HCT116 (cell line): ENCODE results near the gene RAB3GAP2. TPM values are rescaled to one million over a fixed set of nuclear protein-coding genes. Genes with fewer than 3 reads are reported as not detected.

ENCODE experiments used
- ATAC-seq: fragments of 200-7000 bp; cut with Tn5 transposase; 2 replicates; pipeline ENCODE4 v1.9.1; 2020; ENCODE audit warnings: mild to moderate bottlenecking, moderate library complexity
- BruUV-seq: library from RNA; stranded (reverse); fragments of 400-500 nt; replicated peaks from 2 replicates; lab custom pipeline; 2021; lab: Mats Ljungman, UMichigan
- CTCF ChIA-PET: fragments of 300-600 bp; sonication (Branson Sonifier 250); formaldehyde crosslinking; loops from one replicate; lab custom pipeline; 2021; ENCODE audit warnings: antibody characterized with exemption; lab: Charles Lee
- POLR2A ChIA-PET: fragments of 300-600, 350-600 bp; sonication (Branson Sonifier 250); formaldehyde crosslinking; loops from one replicate; lab custom pipeline; 2021; ENCODE audit warnings: antibody characterized with exemption; lab: Charles Lee
- RAD21 ChIA-PET, 2 experiments: fragments of 300-600 bp; sonication (Branson Sonifier 250); formaldehyde crosslinking; loops; one replicate each; lab custom pipeline; 2023; ENCODE audit warnings: low total read pairs in 2 of 2; ENCODE audit not compliant: uncharacterized antibody in 2 of 2, unreplicated experiment in 2 of 2, low non-redundant PET in 1 of 2; lab: Charles Lee
- DNase-seq: peaks from one replicate; pipeline ENCODE4 v3.0.0-alpha.2; 2010; ENCODE audit warnings: low read depth, low spot score
- H2AFZ ChIP-seq: fragments of 200-600 bp; shearing (Covaris generic), sonication (generic); 2 replicates; pipeline ENCODE4 v1.6.1; 2017; ENCODE audit warnings: low read depth, mixed run types, mixed read lengths, antibody characterized with exemption, low read length; ENCODE audit not compliant: poor library complexity, severe bottlenecking
- H3K27ac ChIP-seq: 2 replicates; pipeline ENCODE4 v1.5.1; 2012; ENCODE audit warnings: low read depth, low read length
- H3K27me3 ChIP-seq: fragments of 200-600 bp; sonication (generic); 2 replicates; pipeline ENCODE4 v1.6.1; 2016; ENCODE audit warnings: mixed run types, low read length, mixed read lengths; ENCODE audit not compliant: insufficient read depth
- H3K36me3 ChIP-seq, 2 experiments: fragments of 200-500 bp in 1 of 2; fragments of 200-600 bp in 1 of 2; sonication (Bioruptor generic) in 1 of 2; sonication (generic) in 1 of 2; 2 replicates each; pipeline versions ENCODE4 v1.5.1 to v1.6.1; 2014 to 2016; ENCODE audit warnings: low read length in 2 of 2, inconsistent platforms in 1 of 2, mixed read lengths in 1 of 2, mixed run types in 1 of 2; ENCODE audit not compliant: insufficient read depth in 2 of 2, control insufficient read depth in 1 of 2
- H3K4me1 ChIP-seq, 2 experiments: fragments of 200-600 bp in 1 of 2; sonication (generic) in 1 of 2; 2 replicates each; pipeline versions ENCODE4 v1.5.1 to v1.6.1; 2012 to 2017; ENCODE audit warnings: low read length in 2 of 2, inconsistent platforms in 1 of 2, mild to moderate bottlenecking in 1 of 2, mixed read lengths in 1 of 2, mixed run types in 1 of 2, moderate library complexity in 1 of 2; ENCODE audit not compliant: insufficient read depth in 2 of 2, control insufficient read depth in 1 of 2
- H3K4me2 ChIP-seq: fragments of 200-600 bp; sonication (generic); 2 replicates; pipeline ENCODE4 v1.6.1; 2017; ENCODE audit warnings: mixed run types, low read length, mixed read lengths
- H3K4me3 ChIP-seq, 2 experiments: fragments of 200-600 bp in 1 of 2; sonication (generic) in 1 of 2; replicated peaks in 1 of 2; 2 replicates each; pipeline ENCODE4 v1.5.1; 2011 to 2016; ENCODE audit warnings: low read length in 2 of 2, control low read depth in 1 of 2, low read depth in 1 of 2, mild to moderate bottlenecking in 1 of 2, mixed read lengths in 1 of 2, mixed run types in 1 of 2
- H3K79me2 ChIP-seq: fragments of 200-600 bp; sonication (generic); 2 replicates; pipeline ENCODE4 v1.6.1; 2017; ENCODE audit warnings: mild to moderate bottlenecking, mixed run types, low read length, moderate library complexity, mixed read lengths; ENCODE audit not compliant: insufficient read depth
- H3K9ac ChIP-seq: fragments of 200-600 bp; sonication (generic); 2 replicates; pipeline ENCODE4 v1.6.1; 2016; ENCODE audit warnings: low read length, mixed read lengths
- H3K9me2 ChIP-seq: fragments of 200-600 bp; sonication (generic), shearing (Covaris generic); 2 replicates; pipeline ENCODE4 v1.6.1; 2017; ENCODE audit warnings: mixed run types, mild to moderate bottlenecking, moderate library complexity; ENCODE audit not compliant: insufficient read depth
- H3K9me3 ChIP-seq, 2 experiments: fragments of 200-500 bp in 1 of 2; fragments of 200-600 bp in 1 of 2; sonication (Bioruptor generic) in 1 of 2; sonication (generic) in 1 of 2; 2 replicates each; pipeline ENCODE4 v1.6.1; 2014 to 2017; ENCODE audit warnings: low read length in 2 of 2, mixed read lengths in 2 of 2, inconsistent platforms in 1 of 2, low read depth in 1 of 2, mild to moderate bottlenecking in 1 of 2, mixed run types in 1 of 2, moderate library complexity in 1 of 2; ENCODE audit not compliant: control insufficient read depth in 1 of 2, insufficient read depth in 1 of 2
- H4K20me1 ChIP-seq: fragments of 200-600 bp; sonication (generic), shearing (Covaris generic); 2 replicates; pipeline ENCODE4 v1.6.1; 2017; ENCODE audit warnings: mixed run types, mild to moderate bottlenecking, moderate library complexity; ENCODE audit not compliant: insufficient read depth
- CBX3 ChIP-seq: IDR thresholded peaks from 2 replicates; pipeline ENCODE4 v1.6.1; 2012; ENCODE audit warnings: low read depth
- CEBPB ChIP-seq: IDR thresholded peaks from 2 replicates; pipeline ENCODE4 v1.6.1; 2012; ENCODE audit warnings: low read depth
- EGR1 ChIP-seq: IDR thresholded peaks from 2 replicates; pipeline ENCODE4 v1.6.1; 2012; ENCODE audit warnings: low read depth
- FOSL1 ChIP-seq: IDR thresholded peaks from 2 replicates; pipeline ENCODE4 v1.6.1; 2012; ENCODE audit warnings: low read depth
- JUND ChIP-seq: IDR thresholded peaks from 2 replicates; pipeline ENCODE4 v1.6.1; 2012
- POLR2A ChIP-seq: IDR thresholded peaks from 2 replicates; pipeline ENCODE4 v1.7.0; 2011; ENCODE audit warnings: borderline replicate concordance; ENCODE audit not compliant: insufficient read depth, insufficient read length; ENCODE audit errors: extremely low read depth
- RAD21 ChIP-seq: IDR thresholded peaks from 2 replicates; pipeline ENCODE4 v1.6.1; 2012; ENCODE audit warnings: low read depth, mild to moderate bottlenecking
- SIN3A ChIP-seq: IDR thresholded peaks from 2 replicates; pipeline ENCODE4 v1.6.1; 2012; ENCODE audit warnings: low read depth
- TCF7L2 ChIP-seq: IDR thresholded peaks from 2 replicates; pipeline ENCODE4 v1.7.0; 2011; ENCODE audit warnings: borderline replicate concordance, inconsistent platforms; ENCODE audit not compliant: insufficient read depth, insufficient read length; ENCODE audit errors: extremely low read depth
- ZNF274 ChIP-seq: fragments of 200-500 bp; sonication (Bioruptor generic); IDR thresholded peaks from 2 replicates; pipeline ENCODE4 v1.6.1; 2014; ENCODE audit warnings: mild to moderate bottlenecking, low read depth, low read length, inconsistent platforms
- intact Hi-C: fragments of 100-400 bp; cut with micrococcal nuclease; formaldehyde crosslinking; loops from 2 replicates; pipeline ENCODE4 v1.10.0; 2022
- total RNA-seq: library from RNA; stranded (reverse); gene quantifications from one replicate; pipeline ENCODE4 v1.2.1, GENCODE V29; 2021; ENCODE audit not compliant: unreplicated experiment
- TF ChIP-seq, protein P1 (sequence below): IDR thresholded peaks from 2 replicates; pipeline ENCODE4 v1.6.1; 2012; ENCODE audit warnings: low read depth

Gene RAB3GAP2
- total RNA-seq, 1 experiment from 2014 or later: 32.5 TPM

- ATAC-seq: no peak
- H3K79me2 ChIP-seq: peaks cover 70% of the 10 kb centered on the region
Observed at GRCh38 chr1:220243947-220244346, 28.3 kb downstream of the RAB3GAP2 start.

GRCh38 chr1:220241072-220241663 lies 31.1 kb downstream of the RAB3GAP2 start:
- Histone ChIP-seq H3K4me3 (no peak overlapping the region), H3K9ac (no peak overlapping the region), H2AFZ (no peak overlapping the region), H3K27ac (no peak overlapping the region), H3K4me1 (no peaks in the 10 kb centered on the region), H3K27me3 (no peaks in the 10 kb centered on the region), H3K36me3 (no peaks in the 10 kb centered on the region), H4K20me1 (peaks cover 7% of the 10 kb centered on the region), H3K79me2 (peaks cover 65% of the 10 kb centered on the region), H3K9me2 (no peaks in the 10 kb centered on the region), H3K9me3 (no peaks in the 10 kb centered on the region), H3K4me2 (no peak overlapping the region)
- ChIA-PET CTCF (no interaction called here), POLR2A (no interaction called here), RAD21 (no interaction called here)
- no peak for DNase-seq
- no TSS peak for BruUV-seq
- ATAC-seq: no peak
- intact Hi-C loops: no loop called here
- TF ChIP-seq ZNF274: no peak
- no peak for TF ChIP-seq TCF7L2
- TF ChIP-seq POLR2A: no peak
- no peak for TF ChIP-seq CEBPB
- TF ChIP-seq CBX3: no peak
- TF ChIP-seq, protein P1, sequence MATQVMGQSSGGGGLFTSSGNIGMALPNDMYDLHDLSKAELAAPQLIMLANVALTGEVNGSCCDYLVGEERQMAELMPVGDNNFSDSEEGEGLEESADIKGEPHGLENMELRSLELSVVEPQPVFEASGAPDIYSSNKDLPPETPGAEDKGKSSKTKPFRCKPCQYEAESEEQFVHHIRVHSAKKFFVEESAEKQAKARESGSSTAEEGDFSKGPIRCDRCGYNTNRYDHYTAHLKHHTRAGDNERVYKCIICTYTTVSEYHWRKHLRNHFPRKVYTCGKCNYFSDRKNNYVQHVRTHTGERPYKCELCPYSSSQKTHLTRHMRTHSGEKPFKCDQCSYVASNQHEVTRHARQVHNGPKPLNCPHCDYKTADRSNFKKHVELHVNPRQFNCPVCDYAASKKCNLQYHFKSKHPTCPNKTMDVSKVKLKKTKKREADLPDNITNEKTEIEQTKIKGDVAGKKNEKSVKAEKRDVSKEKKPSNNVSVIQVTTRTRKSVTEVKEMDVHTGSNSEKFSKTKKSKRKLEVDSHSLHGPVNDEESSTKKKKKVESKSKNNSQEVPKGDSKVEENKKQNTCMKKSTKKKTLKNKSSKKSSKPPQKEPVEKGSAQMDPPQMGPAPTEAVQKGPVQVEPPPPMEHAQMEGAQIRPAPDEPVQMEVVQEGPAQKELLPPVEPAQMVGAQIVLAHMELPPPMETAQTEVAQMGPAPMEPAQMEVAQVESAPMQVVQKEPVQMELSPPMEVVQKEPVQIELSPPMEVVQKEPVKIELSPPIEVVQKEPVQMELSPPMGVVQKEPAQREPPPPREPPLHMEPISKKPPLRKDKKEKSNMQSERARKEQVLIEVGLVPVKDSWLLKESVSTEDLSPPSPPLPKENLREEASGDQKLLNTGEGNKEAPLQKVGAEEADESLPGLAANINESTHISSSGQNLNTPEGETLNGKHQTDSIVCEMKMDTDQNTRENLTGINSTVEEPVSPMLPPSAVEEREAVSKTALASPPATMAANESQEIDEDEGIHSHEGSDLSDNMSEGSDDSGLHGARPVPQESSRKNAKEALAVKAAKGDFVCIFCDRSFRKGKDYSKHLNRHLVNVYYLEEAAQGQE: no peak
- TF ChIP-seq FOSL1: no peak

More at GRCh38 chr1:220243947-220244346, 28.3 kb downstream of the RAB3GAP2 start:
- intact Hi-C loops: no loop called here
- no peaks in the 10 kb centered on the region for H3K9me2 ChIP-seq
- RAD21 ChIA-PET: no interaction called here
- H4K20me1 ChIP-seq: peaks cover 7% of the 10 kb centered on the region
- CTCF ChIA-PET: no interaction called here
- H3K27ac ChIP-seq: no peak overlapping the region
- H3K36me3 ChIP-seq: no peaks in the 10 kb centered on the region; a peak in 1 of 4 replicates
- no peaks in the 10 kb centered on the region for H3K4me1 ChIP-seq
- no peaks in the 10 kb centered on the region for H3K27me3 ChIP-seq
- DNase-seq: no peak
- H2AFZ ChIP-seq: no peak overlapping the region
- TF ChIP-seq SIN3A (no peak), EGR1 (no peak), JUND (no peak), CEBPB (no peak), POLR2A (no peak), RAD21 (no peak)
- no peak overlapping the region for H3K4me2 ChIP-seq
- no peak overlapping the region for H3K9ac ChIP-seq
- POLR2A ChIA-PET: no interaction called here
- no peak overlapping the region for H3K4me3 ChIP-seq
- BruUV-seq: no TSS peak
- peaks cover 4% of the 10 kb centered on the region in 2 experiments; a peak in 1 of 4 replicates for H3K9me3 ChIP-seq
